Mesenteric fat pad (tissue), 1 donor: Measurements from ENCODE around the gene SLC66A1. TPM values are rescaled to one million over a fixed set of nuclear protein-coding genes. Genes with fewer than 3 reads are reported as not detected.

Experiments
- DNase-seq: peaks from one replicate; pipeline ENCODE4 v3.0.0-alpha.2; 2020; ENCODE audit warnings: low spot score
- total RNA-seq: library from RNA; stranded (reverse); fragmentation: NEBNext Ultra II Directional; extraction: Animal tissue kit (Norgen Biotek cat#: 25700); gene quantifications from one replicate; pipeline ENCODE4 v1.2.1, GENCODE V29; 2021
- donor health status: DM: yes; HTN: yes; CAD: no.

Gene SLC66A1
- total RNA-seq, 1 donor from 2014 or later: 15.1 TPM

- DNase-seq: no peak
Observed at GRCh38 chr1:19360432-19360831, 48.3 kb downstream of the SLC66A1 start.

- DNase-seq: no peak
Observed at GRCh38 chr1:19360843-19361610, 48.9 kb downstream of the SLC66A1 start.

GRCh38 chr1:19361611-19362147, 49.6 kb downstream of the SLC66A1 start:
- DNase-seq: no peak

- DNase-seq: no peak
Observed at GRCh38 chr1:19363536-19364152, 51.5 kb downstream of the SLC66A1 start.

- DNase-seq: no peak
Observed at GRCh38 chr1:19365721-19366120, 53.6 kb downstream of the SLC66A1 start.

GRCh38 chr1:19366599-19367536, 54.7 kb downstream of the SLC66A1 start:
- no peak for DNase-seq

- no peak for DNase-seq
Observed at GRCh38 chr1:19367584-19368041, 55.5 kb downstream of the SLC66A1 start.

GRCh38 chr1:19368050-19368449, 55.9 kb downstream of the SLC66A1 start:
- no peak for DNase-seq

- DNase-seq: no peak
Observed at GRCh38 chr1:19368964-19369363, 56.8 kb downstream of the SLC66A1 start.

GRCh38 chr1:19369396-19370090, 57.4 kb downstream of the SLC66A1 start:
- no peak for DNase-seq

GRCh38 chr1:19370453-19371170, 58.5 kb downstream of the SLC66A1 start:
- DNase-seq: no peak

GRCh38 chr1:19371226-19372135, 59.4 kb downstream of the SLC66A1 start:
- no peak for DNase-seq

GRCh38 chr1:19372136-19372514, 60.0 kb downstream of the SLC66A1 start:
- no peak for DNase-seq

GRCh38 chr1:19372602-19373001, 60.5 kb downstream of the SLC66A1 start:
- DNase-seq: no peak

GRCh38 chr1:19373211-19374082, 61.3 kb downstream of the SLC66A1 start:
- DNase-seq: no peak

GRCh38 chr1:19374083-19374801, 62.1 kb downstream of the SLC66A1 start:
- DNase-seq: no peak

- no peak for DNase-seq
Observed at GRCh38 chr1:19374926-19375325, 62.8 kb downstream of the SLC66A1 start.
